Measurements from ENCODE around the gene CETN1. TPM values are rescaled to one million over a fixed set of nuclear protein-coding genes. Genes with fewer than 3 reads are reported as not detected.

The CETN1 gene
- polyA plus RNA-seq, 3 donors = not detected

DNA sequence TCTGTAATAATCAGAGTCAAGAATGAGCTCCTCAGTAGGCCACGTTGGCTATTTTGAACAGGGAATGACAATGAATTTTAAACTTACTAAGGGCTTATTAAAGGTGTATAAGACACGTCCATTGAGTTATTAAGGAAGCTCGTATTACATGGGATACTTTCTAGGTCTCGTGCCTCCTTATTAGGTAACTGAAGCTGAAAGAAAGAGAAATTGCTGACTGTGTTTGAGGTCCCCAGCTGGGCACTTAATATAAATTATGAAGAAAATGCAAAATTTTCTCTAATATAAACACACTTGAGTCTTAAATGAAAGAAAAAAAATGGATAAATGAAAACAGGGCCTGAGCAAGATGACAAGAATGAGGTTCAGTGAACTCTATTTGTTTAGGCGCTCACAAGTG, 38.4 kb downstream of the CETN1 start:
- no peak for DNase-seq (ENCODE audit: low read depth in 3 of 3, low spot score in 2 of 3)

DNA sequence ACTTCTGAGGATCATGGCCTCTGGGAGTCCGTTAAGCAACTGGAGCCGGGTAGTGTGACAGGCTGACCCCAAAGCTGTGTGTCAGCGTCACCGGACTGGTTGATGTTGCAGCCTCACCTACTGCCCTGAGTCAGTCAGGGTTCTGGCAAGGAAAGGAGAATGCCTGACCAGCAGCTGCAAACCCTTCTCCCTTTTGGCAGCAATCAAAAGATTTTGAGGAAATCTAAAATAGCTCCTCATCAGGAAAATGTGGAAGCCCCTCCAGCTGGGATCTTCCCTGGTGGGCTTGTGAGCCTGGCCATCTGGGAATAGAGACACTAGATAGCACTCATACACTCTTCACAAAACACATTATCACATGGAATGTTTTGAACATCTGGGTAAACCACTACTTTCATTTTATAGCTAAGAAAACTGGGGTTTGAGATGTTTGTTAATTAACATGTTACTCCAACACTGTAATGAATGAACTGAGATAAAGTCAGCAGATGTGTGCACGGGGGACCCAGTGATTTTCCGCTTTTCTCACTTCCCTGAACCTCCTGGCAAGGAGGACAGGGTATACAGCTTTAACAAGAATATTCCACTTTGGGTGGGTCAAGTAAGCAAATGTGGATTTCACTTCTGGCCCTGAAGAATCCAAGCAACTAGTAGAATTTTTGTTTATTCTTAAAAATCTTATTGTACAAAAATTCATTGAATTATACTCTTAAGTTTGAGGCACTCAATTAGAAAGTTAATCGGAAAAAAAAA, 41.3 kb downstream of the CETN1 start:
- no peak for DNase-seq (ENCODE audit: low read depth in 3 of 3, low spot score in 2 of 3)

DNA sequence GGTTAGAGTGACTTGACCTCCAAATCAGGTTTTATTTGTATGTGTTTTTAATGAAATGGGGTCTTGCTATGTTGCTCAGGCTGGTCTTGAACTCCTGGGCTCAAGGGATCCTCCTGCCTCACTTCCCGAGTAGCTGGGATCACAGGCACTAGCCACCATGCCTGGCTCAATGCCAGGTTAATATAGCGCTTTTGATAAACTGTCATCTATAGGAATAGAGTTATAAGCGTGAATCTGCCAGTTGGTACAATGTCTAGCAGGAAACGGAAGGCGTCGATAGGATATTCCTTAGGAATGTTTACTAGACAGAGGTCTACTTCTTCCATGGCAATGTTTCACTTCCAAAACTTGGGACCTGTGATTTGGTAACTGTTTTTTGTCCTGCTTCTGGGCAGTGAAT, 42.1 kb downstream of the CETN1 start:
- DNase-seq (ENCODE audit: low read depth in 3 of 3, low spot score in 2 of 3) = no peak

DNA sequence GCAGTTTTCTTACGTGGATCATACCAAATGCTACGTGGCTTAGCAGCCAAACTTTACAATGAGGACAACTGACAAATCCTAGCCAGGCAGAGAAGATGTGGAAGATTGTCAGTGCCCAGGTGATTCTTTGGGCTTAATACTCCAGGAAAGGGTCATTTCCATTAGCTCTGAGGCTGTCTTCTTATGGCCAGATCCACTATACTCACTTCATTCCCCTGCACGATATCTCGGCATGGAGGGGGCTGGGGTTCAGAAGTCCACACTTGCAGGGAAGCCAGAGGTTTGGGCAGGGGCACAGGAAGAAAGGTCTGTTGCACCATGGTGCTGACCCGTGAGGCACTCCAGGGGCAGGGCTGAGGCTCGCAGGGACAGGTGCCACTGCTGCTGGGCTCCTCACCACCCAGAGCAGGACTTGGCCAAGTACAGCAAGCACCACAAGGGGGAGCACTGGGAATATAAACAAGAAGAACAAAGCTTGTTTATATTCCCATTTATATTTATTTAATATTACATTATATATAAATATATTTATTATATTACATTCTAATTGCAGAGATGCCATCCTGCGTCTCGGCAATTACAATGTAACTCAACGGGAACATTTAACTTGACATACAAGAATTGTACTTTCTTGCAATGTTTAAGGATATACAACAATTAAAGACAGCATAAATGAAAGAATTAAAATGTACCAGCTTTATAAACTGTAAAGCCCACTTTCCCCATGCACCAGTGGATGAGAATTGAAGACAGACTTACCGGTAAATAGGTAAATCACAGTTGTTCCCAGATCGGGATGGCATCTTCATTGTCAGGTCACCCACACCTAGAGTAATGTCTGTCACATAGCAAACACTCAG, 43.8 kb downstream of the CETN1 start:
- no peak for DNase-seq (ENCODE audit: low read depth in 3 of 3, low spot score in 2 of 3)

DNA sequence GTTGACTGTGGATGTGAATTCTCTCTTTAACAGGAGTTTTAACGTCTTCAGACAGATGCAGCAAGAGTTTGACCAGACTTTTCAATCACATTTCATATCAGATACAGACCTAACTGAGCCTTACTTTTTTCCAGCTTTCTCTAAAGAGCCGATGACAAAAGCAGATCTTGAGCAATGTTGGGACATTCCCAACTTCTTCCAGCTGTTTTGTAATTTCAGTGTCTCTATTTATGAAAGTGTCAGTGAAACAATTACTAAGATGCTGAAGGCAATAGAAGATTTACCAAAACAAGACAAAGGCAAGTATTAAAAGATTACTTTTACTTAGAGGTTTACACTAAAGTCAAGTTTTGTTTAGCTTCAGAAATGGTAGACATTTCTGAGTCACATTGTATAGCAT, 47.1 kb downstream of the CETN1 start:
- DNase-seq (ENCODE audit: low read depth in 3 of 3, low spot score in 2 of 3) = no peak

DNA sequence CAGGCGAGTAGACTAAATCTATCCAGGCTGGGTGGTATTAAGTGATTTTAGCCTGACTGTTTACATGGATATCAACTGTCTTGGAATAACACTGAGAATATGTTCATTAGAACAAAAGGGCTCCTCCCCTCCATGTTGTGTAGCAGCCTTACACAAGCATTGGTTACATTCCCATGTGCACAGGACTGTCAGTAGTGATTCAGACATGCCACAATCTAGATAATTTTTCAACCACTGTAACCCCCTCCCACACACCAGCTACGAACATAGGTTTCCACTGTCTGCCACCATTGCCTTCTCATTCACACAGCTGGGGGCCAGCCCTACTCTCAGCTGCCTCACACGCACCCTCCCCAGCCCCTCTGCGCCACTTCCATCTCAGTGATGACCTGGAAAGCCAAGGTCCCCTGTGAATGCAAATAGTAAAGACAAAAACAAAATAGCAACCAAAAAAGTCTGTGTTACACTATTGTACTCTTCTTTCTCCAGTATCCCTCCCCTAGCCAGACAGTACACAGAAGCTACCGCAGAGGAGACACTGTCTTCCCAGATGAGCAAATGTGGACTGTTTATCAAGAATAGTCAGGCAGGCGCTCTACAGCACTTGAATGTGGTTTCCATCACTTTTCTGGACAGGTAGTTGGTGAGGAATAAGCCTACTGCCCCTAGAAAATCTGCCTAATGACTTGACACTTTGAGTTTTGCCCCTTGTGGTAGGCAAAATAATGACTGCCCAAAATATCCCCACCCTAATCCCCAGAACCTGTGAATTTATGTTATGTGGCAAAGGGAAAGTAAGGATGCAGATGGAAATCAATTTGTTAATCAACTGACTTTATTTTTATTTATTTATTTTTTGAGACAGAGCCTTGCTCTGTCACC, 49.3 kb downstream of the CETN1 start:
- DNase-seq (ENCODE audit: low read depth in 3 of 3, low spot score in 2 of 3) = no peak

DNA sequence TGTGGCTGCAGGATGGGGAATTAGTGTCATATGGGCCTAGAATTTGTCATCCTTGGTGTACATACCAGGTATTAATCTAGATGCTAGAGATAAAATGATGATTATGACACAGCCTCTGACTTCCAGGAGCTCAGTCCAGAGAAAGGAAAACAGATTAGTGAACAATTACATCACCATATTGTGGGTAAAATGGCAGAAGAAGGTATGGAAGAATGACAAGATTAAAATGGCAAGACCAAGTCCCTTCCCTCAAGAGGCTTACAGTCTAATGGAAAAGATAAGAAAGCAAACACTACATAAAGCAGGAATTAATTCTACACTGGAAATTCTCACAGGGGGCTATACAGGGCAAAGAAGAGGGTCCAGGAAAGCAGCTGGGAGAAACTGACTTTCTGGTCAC, 51.4 kb downstream of the CETN1 start:
- DNase-seq (ENCODE audit: low read depth in 3 of 3, low spot score in 2 of 3) = no peak

Other genes starting within 250 kb of the CETN1 start
- gene COLEC12, start 79.7 kb upstream of the CETN1 start, polyA plus RNA-seq (ENCODE audit: insufficient read length in 3 of 3) = 10 to 100 TPM; 23.3 to 30.4 (median 27.9) TPM
- 10 to 100 TPM in 2 of 3 donors, 1 to 10 TPM in 1; 6.5 to 16.5 (median 14.2) TPM for gene CLUL1, start 16.6 kb downstream of the CETN1 start, polyA plus RNA-seq (ENCODE audit: insufficient read length in 3 of 3)
- gene TYMS, start 77.3 kb downstream of the CETN1 start, polyA plus RNA-seq (ENCODE audit: insufficient read length in 3 of 3) = 100 to 1,000 TPM; 114 to 136 (median 119) TPM
- 10 to 100 TPM; 69.8 to 72.7 (median 69.8) TPM for gene ENOSF1, start 132.2 kb downstream of the CETN1 start, polyA plus RNA-seq (ENCODE audit: insufficient read length in 3 of 3)
- gene YES1, start 231.9 kb downstream of the CETN1 start, polyA plus RNA-seq (ENCODE audit: insufficient read length in 3 of 3) = 10 to 100 TPM; 72.4 to 74.5 (median 74.2) TPM

Data from right renal cortex interstitium (tissue), 3 donors.